NCI-H2081 (cell line): ENCODE data around the gene DICER1.
A peak's percentile ranks its signal among the peaks of the same experiment; 100 is the strongest.

ENCODE experiments used
- DNase-seq, 2 experiments: peaks; one replicate each; lab custom pipeline; 2025; lab: John Stamatoyannopoulos, UW

Gene DICER1

DNA sequence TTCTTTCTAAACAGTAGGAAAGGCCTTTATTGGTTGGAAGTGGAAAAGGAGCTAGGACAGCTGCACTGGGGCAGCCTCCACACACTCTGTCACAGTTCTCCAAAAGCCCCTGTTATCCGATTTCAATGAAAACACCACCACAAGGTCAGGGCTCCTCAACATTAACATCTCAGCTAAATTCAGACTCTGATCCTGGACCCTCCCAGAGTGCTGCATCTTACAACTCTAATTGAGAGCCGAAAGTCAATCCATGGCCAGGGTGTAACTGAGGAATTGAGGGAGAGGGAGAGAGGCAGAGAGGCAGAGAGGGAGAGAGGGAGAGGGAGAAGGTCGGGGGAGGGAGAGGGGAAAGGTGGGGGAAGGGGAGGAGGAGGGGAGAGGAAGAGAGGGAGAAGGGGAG lies 32.1 kb downstream of the DICER1 start:
- DNase-seq = no peak

DNA sequence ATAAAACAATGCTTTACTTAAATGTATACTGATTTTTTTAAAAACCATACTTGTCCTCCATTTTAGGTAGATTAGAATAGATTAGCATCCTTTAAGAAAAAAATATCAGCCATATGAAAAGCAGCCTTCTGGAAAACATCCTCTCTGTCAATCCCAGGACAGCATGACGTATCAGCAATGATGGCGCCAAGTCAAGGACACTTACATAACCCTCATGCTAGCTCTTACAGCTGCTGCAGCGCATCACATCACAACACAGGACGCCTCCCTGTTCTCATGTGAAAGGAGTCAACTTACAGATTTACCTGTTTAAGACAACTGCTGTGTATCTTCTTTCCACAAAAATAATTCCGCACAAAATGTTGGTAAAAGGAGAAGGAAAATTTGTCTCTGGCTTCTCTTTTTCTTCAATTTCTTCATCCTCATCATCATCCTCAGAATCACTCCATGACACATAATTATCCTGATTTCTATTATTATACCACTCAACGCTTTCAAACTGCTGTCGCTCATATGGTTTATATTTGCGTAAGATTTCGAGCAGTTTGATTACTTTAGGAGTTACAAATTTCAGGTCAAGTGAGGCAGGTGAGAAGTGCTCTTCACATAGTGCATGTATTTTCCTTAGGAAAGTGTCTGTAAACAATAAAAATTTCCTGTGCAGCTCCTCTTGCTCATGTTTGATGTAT lies 33.3 kb downstream of the DICER1 start:
- DNase-seq = no peak

DNA sequence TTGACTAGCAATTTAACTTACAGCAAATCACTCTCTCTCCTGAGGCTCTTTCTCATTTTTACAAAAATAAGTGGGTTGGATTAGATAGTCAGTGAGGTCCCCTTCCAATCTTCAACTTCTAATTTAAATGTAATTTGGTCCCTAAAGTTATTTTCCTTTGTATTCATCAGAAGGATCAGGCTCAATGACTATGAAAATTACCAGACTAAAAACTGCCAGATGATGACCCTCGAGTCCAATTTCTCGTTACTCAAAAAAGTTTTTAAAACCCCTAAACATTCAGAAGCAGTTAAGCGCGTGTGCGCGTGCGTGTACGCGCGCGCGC lies 34.7 kb downstream of the DICER1 start:
- no peak for DNase-seq

DNA sequence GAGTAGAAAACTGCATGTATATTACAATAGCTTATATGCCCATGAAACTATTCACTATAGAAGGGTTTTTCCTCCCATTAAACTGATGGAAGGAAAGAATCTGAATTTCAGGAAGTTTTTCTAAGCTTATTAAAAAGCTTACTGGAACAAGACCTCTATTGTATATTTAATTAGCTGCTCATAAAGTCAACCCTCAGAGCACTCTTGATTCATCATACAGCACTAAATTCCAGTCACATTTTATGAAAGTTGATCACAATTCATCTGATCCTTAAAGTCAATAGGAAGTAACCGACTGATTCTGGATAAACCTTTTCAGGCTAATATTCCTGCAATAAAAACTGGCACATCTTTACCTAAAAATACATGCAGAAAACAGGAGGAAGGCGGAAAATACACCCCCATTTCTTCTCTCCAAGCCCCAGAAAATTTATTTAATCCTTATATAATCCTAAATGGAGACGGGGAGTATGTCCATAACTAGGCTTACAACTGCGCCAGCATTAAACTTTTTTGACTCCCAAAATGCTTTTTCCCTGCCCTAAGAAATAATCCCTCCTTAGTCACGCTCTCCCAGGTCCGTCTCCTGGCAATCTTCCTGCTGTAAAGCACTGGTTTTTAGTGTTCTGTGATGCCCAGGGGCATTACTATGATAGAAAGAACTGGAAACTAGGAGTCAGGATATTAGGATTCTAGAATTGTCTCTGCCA lies 35.3 kb downstream of the DICER1 start:
- DNase-seq = no peak

DNA sequence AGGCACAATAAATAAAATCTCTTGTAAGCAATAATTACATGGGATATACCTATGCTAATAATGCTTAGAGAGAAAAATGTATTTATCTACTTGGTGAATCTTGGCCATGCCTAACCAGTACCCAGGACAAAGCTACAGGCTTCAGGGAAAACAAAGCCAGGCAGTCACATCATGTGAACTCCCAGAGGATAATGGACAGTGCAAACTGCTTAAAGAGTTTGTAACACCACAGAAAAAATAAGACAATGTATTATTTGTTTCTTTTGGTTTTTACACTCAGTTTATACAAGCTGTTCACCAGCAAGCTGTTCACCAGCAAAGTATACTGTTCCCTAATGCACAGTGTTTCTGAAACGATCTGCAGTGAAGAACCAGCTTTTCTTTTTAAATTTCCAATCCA lies 38.0 kb downstream of the DICER1 start:
- no peak for DNase-seq

DNA sequence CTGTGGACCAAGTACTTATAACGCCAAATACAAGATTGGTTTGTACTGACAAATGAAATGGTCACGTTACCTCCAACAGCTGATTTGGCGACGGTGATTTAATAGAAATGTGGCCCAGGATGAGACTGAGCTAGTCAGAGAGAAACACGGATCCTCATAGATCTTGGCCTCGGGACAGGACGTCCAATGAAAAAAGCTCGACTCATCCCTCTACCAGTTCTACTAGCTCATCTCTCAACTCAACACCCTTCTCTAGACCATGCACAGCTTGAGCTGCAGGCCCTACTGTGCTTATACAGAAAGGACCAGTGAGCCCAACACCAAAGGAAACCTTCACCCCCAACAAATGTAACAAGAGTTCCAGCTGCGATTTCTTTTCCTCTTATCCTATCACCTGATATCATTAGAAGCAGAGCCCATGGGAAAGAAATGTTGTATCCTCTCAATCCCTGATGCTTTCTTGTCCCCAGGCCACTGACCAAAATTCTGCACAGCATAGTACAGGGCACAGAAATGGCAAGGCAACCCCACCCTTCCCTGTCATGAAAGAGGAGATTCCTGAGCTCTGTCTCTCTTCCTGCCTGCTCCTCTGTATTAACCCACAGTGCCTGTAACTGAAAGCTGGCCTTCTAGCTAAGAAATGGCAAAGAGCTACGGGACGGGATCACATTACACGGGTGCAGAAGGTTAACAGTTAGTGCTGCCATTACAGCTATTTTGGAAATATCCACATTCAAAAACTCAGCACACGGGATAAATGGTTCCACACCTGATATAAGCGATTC lies 39.2 kb downstream of the DICER1 start:
- no peak for DNase-seq

DNA sequence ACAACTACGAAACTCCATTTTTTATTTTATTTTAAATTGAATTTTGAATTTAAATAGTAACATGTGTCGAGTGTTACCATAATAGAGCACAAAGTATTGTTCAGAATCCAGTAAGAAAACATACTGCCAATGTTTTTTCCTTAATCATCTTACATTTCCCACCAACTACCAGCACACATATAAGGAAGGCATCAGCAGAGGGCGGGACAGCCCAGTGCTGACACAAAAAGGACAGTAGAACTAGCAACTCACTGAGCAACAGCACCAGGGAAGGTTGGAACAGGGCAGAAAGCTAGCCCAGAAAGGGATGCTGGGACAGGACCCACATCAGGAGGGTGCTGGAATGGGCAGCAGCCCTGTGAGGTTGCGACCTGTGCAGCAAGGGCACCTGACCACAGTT lies 43.9 kb downstream of the DICER1 start:
- DNase-seq = no peak

DNA sequence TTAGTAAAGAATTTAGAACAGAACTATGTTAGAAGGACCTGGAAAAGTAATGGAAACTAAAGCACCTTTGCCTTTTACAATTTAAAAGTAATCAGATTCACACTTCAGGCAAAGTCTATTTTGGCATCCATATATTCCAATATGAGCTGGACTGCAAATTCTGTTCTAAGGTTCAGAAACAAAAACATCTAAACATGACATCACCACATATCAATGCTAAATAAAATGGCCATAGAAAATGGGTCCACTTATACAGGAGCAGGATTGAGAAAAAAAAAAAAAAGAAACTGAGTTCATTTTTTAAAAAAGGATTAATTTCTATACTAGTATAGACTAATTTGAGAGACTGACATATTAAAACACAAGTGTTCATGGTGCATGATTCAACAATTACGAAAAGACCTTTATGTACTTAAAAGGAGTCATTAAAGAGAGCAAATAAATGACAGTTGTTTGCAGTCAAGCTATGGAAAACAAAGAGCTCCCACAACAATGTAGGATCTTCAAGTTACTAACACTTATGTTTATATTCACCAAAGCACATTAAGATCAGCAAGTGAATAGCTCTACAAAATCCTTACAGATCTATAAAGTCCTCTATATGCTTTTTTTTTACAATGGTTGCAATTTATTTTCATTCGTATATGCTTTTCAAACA lies 45.7 kb downstream of the DICER1 start:
- DNase-seq = no peak

DNA sequence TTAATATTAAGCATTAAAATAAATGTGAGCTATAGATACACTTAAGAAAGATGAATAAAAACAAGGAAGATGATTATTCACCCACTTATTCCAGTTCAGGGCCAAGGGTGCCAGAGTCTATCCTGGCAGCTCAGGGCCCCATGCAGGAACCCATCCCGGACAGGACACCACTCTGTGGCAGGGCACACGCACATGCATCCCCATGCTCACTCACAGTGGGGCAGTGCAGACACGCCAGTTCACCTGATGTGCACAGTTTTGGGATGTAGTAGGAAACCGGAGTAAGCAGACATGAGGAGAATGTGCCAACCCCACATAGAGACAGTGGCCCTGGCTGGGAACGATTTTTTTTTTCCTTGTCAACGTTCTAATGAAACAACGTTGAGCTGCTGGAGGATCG lies 47.2 kb downstream of the DICER1 start:
- no peak for DNase-seq

DNA sequence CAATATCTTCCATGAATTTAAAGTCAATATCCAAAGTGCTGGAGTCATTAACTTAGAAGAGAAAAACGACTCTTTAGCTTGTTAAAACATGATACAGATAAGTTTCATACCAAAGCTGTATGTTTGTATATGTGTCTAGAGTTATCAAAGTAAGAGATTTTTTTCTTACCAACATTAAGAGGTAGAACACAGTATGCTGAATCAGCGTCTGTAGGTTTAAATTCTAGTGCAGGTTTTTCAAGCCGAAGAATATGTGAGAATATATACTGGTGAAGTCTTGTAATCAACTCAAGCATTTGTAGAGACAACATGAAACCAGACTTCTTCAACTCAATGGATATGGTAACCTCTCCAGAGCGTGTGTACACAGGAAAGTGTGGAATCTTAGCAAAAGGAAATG lies 49.6 kb downstream of the DICER1 start:
- no peak for DNase-seq

DNA sequence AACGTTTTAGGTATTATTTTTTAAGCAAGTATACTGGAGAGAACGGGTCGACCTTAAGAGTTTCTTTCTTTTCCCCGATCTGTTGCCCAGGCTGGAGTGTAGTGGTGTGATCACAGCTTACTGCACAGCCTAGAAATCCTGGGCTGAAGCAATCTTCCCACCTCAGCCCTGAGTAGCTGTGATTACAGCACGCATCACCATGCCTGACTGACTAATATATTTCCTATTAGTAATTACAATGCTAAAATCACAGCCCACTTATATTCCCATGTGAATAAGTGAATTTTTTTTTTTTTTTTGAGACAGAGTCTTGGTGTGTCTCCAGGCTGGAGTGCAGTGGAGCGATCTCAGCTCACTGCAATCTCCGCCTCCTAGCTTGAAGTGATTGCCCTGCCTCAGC lies 50.4 kb downstream of the DICER1 start:
- no peak for DNase-seq

DNA sequence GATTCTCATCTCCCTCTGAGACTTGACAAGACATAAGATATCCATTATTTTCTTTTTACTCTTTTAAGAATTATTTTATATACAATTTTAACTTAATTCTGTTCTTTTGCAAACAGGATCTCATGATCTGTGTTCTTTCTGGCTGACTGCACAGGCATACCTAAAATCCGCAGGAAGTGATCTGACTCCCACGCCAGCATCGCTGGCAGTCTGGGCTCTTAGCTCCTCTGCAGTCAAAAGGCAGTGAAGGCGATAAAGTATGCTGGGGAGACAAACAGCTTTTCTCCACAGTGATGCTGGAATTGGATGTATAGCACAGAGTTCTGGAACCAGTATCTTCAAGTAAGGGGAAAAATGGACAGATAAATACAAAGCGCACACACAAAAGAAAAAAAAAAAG lies 52.4 kb downstream of the DICER1 start:
- DNase-seq = no peak

DNA sequence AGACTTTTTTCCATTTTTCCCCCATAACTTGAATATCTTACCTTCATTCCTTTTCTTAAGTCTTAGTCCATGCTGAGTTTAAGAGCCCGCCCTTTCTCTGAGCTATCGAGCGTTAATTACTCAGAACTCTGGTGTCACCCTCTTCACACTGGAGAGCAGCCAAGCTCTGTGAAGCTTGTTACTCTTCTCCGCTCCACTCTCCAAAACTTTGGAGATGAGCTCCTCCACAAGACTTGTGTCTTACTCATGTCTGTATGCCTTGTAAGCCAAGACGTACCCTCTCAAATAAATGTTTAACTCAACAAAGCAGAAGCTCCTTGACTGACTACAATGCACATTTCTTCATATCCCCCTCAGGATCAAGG lies 54.7 kb downstream of the DICER1 start:
- no peak for DNase-seq

DNA sequence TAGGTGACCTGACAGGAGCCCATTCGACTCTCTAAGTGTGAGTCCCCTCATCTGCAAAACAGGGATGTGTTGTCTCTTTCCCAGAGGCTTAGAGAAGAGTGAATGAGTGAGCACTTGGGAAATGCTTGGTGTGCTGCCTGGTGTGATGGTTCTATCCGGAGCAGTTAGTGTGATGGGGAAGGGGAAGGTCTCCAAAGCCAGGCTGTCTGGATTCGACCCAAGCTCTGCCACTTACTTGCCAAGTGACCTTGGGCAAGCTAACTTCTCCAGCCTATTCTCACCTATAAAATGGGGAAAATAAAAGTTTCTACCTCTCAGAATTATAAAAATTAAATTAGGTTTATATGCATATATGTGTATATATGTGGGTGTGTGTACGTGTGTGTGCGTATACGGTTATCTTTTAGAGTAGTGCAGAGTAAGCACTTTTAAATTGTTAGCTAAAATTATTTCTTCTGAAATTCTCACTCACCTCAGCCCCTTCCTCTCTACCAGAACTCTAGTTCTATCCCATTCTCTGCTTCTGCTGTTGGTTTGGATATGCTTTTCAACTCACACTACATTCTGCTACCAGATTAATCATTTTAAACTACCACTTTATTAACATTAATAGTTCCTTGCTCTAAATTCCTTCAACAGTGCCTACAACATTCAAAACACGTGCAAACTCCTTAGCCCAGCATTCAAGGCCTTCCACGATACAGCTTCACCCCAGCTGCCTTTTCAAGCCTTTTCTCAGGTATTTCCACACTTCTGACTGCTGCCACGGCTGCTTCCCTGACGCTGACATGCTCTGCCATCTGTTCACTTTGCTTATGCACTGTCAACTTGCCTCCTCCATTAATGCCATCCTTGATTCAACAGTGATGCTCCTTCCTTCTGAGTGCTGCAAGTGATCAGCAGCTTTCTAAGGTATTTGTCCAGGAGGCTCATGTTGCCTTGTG lies 55.3 kb downstream of the DICER1 start:
- no peak for DNase-seq

DNA sequence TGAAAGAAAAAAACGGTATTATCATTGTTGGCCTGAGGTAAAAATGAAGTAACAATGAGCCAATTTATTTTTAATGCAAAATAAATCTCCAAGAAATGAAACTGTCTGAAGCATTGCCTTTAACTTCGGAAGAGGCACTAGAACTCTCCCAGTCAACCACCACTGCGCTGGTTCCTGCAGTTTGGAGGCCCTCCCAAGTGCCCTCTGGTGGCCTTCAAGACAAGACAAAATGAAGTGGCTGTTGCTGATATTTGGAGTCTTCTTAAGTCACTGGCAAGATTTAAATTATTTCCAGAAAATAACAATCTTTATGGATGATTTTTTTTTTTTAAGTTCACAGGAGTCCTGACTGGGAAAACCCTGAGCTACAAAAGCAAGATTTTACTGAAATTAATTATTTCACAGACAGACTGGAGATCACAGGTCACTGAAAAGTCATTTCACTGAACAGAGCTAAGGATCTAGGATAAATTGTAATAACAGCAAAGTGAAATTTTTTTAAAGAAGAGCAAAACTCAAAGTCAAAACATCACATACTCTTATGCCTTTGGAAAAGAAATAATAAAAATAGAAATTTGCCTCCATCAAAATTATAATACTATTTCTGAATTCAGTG lies 58.2 kb downstream of the DICER1 start:
- peak; percentile 15 to 30 for DNase-seq

DNA sequence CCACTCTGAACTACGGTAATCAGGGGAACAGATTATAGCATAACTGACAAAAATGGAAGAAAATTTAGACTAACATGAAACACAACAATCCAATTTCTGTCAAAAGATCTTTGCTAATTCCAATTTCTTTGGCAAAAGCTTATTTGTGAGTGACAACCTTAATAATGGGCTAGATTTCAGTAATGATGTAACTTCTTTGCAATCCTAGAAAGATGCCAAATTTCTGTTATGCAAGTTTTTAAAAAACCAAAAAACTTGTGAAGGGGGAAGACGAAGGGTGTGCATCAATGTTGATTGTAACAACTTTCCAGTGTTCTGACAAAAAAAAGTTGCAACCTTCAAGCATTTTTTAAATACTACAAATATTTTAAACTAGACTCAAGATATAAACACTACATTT lies 59.9 kb downstream of the DICER1 start:
- no peak for DNase-seq

DNA sequence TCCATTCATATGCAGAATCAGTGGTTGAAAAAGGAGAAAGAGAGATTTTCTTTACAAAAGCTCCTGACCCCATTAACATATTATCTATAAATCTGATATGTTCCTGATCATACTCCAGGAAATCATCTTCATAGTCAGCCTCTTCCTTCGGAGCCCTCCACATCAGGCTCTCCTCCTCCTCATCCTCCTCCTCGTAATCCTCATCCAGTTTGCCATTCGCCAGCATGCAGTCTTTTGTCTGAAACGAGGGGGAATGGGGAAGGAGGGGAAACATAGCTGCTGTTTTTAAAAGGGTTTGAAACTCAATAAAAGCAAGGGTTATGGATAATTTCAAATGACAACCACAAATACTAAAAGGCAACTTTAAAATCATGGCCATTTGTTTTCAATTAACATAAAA lies 60.9 kb downstream of the DICER1 start:
- no peak for DNase-seq

DNA sequence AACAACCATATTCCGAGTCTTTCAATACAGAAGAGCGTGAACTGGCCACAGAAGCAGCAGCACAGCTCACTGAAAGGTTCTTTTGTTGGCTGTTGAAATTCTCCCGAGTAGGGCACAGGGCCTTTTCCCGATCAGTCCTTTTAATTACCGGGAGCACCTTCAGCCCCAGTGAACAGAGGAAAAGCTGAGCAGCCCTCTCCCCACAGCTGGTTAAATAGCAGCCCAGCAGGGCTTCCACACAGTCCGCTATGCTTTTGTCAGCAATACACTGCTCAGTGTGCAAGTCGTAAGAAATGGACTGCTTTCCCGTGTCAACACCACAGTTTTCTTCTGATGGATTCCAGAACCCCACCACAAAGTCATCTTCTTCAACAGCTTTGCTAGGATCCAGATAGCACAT lies 61.3 kb downstream of the DICER1 start:
- no peak for DNase-seq

DNA sequence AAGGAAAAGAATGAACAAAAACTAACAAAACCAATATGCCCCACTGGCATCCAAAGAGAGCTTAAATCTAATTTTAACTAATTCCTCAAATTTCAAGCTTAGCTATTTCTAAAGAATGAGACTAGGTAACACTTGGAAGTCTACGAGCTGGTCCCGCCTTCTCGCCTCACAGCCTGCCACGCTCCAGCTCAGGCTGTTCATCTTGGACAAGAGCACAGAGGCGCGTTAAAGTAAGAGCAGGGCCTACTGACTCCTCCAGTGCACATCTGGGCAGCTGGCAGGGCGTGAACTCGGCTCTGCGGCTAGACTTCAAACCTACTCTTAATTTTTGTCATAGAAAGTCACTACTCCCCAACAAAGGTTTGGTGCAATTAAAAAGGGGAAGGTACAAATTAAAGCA lies 64.6 kb downstream of the DICER1 start:
- no peak for DNase-seq

DNA sequence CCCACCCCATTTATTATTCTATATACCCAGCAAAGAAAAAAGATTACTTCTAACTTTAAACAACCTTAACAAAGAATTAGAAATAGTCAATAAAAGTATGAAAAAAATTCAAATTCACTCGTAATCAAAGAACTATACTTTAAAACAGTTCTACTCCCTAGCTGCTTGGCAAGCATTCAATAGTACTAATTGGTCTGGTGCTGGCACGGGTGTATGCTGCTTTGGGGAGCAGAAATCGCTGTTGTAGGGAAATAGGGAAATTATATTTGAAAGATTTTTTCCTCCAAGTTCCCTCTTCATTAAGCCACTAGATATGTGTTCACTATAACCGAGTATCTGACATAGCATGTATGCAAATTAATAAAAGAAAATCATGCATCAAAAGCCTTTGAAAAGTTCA lies 65.7 kb downstream of the DICER1 start:
- no peak for DNase-seq

DNA sequence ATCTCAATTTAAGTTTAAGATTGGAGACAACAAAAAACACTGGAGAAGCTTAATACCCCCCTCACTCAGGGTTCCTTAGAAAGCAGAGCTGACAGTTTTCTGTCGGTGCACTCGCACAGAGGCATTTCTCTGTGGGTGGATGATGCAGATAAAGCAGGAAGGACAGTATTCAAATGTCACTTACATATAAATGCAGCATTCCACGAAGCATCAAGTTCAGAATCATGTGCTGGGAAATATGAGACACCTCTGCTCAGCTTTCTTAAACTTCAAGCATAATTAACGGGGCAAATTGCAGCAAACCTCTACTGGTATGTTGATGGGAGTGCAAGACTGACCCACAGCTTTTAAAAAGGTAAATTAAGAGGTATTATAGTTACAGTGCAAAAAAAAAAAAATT lies 68.7 kb downstream of the DICER1 start:
- no peak for DNase-seq
